ENCODE measurements around the gene DHX35.

The DHX35 gene

DNA sequence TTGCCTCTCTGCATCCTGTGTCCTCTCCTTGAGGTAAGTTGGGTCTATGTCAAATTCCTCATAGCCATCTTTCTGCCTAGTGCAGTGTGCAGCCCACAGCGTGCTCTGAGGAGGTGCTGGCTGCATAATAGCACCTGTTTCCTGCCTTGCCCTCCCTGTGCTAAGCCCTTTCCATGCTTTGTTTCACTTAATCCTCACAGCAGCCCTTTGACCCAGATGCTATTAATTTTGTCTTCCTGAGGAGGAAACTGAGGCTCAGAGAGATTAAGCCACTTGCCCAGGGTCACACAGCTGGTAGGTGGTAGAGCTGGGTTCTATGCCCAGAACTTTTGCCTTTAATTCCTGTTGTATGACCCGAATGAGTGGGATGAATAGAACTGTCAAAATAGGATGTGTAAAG, 22.5 kb upstream of the DHX35 start:
- Histone ChIP-seq H3K27ac (no peak overlapping the region), H3K4me3 (no peak overlapping the region)
- TF ChIP-seq CTCF (IDR thresholded peaks at IDR 0.05) = no peak
- no peak for DNase-seq (ENCODE audit: low spot score)

- H3K27ac ChIP-seq = no peak overlapping the region
- TF ChIP-seq CTCF (IDR thresholded peaks at IDR 0.05) = no peak
- no peak for DNase-seq (ENCODE audit: low spot score)
- no peak overlapping the region for H3K4me3 ChIP-seq
Measured at GRCh38 chr20:38940644-38941043, 21.5 kb upstream of the DHX35 start.

GRCh38 chr20:38941726-38942389, 20.3 kb upstream of the DHX35 start:
- TF ChIP-seq CTCF (IDR thresholded peaks at IDR 0.05) = no peak
- Histone ChIP-seq H3K4me3 (no peak overlapping the region), H3K27ac (no peak overlapping the region)

DNA sequence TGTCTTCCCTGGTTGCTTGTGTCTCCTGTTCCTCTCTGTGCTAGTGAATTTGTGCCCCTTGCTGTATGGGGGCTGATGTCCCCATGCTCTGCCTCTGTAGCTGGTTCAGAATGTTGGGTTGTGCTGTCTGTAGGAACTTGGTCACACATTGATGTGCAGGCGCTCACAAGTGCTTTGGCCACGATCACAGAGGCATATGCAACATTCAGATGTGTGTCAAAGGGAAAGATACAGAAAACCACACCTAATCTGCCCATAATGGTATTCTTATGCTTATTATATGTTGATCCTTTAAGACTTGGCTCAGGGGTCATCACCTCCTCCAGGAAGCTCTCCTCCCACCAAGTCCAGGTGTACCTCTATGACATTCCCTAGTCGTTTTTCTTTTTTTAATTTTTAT, 17.1 kb upstream of the DHX35 start:
- DNase-seq (ENCODE audit: low spot score) = no peak
- TF ChIP-seq CTCF (IDR thresholded peaks at IDR 0.05) = no peak
- no peak overlapping the region for H3K4me3 ChIP-seq
- no peak overlapping the region for H3K27ac ChIP-seq

More at GRCh38 chr20:38941726-38942389, 20.3 kb upstream of the DHX35 start:
- no peak for DNase-seq (ENCODE audit: low spot score)

GRCh38 chr20:38946836-38947235, 15.3 kb upstream of the DHX35 start:
- H3K27ac ChIP-seq = no peak overlapping the region
- TF ChIP-seq CTCF (IDR thresholded peaks at IDR 0.05) = no peak
- DNase-seq (ENCODE audit: low spot score) = no peak
- no peak overlapping the region for H3K4me3 ChIP-seq

- no peak for DNase-seq (ENCODE audit: low spot score)
- TF ChIP-seq CTCF (IDR thresholded peaks at IDR 0.05) = no peak
- Histone ChIP-seq H3K27ac (no peak overlapping the region), H3K4me3 (no peak overlapping the region)
Measured at GRCh38 chr20:38947931-38948362, 14.2 kb upstream of the DHX35 start.

GRCh38 chr20:38950254-38950653, 11.9 kb upstream of the DHX35 start:
- TF ChIP-seq CTCF (IDR thresholded peaks at IDR 0.05) = no peak
- no peak overlapping the region for H3K27ac ChIP-seq

More at GRCh38 chr20:38950254-38950653, 11.9 kb upstream of the DHX35 start:
- no peak overlapping the region for H3K4me3 ChIP-seq
- no peak for DNase-seq (ENCODE audit: low spot score)
